GM19023 (cell line): ENCODE results near the gene ZSCAN32.

ENCODE experiments used
- ATAC-seq: cut with Tn5 transposase; IDR thresholded peaks from one replicate; pipeline ENCODE4 v1.9.1; 2021; ENCODE audit warnings: mild to moderate bottlenecking, moderate library complexity; ENCODE audit not compliant: unreplicated experiment

ZSCAN32 gene

DNA sequence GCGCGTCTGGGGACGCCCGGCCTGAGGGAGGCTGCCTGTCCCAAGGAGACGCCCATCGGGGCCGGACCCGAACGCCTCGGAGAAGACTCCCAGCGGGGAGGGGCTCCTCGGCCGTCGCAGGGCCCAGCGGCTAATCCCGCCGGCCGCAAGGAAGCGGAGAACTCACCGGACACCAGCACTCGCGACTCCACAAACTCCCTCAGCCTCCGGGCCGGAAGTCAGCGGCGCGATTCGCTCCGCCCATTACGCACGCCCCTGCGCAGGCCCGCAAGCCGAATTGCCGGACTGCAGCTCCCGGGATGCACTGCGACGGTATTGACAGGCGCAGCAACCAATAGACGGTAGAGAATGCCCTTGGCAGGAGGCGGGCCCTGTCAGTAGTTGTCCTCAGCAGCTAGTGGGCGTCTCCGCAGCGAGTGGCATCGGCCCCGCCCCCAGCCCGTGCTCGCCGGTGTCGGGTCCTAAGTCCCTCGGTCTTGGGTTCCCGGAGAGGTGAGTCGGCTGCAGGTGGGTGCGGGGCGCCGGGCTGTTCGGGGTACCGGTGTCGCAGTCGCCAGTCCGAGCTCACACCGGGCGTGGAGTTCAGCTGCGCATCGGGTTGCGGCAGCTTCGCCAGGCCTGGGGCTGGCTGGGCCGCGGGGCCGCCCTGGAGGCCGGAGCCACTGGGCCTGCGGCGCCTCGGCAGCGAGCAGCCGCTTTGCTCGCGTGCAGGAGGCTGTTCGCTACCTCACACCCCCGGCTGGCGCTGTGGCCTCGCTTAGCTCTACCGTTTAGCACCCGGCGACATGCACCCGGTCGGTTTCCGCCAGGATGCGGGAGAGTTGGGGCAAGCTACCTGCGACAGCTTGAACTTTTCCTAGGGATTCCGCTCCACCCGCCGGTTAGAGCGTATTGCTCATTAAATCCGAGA, at the start of gene ZSCAN32, which contains the start of gene ZNF174:
Gene ZSCAN32 (minus strand): TSS at position 226 of the 910 bp plus-strand sequence. CDS start 3,447 bp downstream, outside the sequence.
Gene ZNF174 (plus strand): TSS at position 437 of the 910 bp plus-strand sequence. CDS start 790 bp downstream, outside the sequence.
- peak; percentile 96 for ATAC-seq

- peak; percentile 21 for ATAC-seq
These were observed 43.2 kb upstream of the ZSCAN32 start for GRCh38 chr16:3444032-3444388.

- peak; percentile 91 for ATAC-seq
These were observed 42.6 kb upstream of the ZSCAN32 start, which contains the start of the genes NAA60 and ZNF597 for GRCh38 chr16:3443108-3444031. Gene NAA60, plus strand, starts transcription at chr16:3443680. Its CDS starts 32,548 bp downstream, at chr16:3476228. Gene ZNF597, minus strand, starts transcription at chr16:3443504. Its CDS starts 351 bp downstream, at chr16:3443153.

DNA sequence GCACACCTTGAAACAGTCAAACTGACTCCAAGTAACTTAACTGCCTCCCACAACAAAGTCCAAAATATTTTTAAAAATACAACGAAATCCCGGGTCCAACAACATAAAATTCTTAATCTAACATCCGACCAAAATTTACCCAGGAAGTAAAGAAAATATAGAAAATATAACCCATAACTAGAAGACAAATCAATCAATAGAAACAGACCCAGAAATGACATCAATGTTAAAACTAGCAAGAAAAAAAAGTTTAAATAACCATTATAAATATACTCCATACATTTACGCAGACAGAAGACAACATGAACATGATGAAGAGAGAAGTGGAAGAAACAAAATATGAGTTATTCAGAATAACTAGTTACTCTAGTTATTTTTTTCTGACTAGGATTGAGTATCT, 38.8 kb upstream of the ZSCAN32 start:
- no peak for ATAC-seq

- ATAC-seq: no peak
These were observed 33.6 kb upstream of the ZSCAN32 start for GRCh38 chr16:3434373-3434772.

- no peak for ATAC-seq
These were observed 31.0 kb upstream of the ZSCAN32 start for GRCh38 chr16:3431779-3432219.

DNA sequence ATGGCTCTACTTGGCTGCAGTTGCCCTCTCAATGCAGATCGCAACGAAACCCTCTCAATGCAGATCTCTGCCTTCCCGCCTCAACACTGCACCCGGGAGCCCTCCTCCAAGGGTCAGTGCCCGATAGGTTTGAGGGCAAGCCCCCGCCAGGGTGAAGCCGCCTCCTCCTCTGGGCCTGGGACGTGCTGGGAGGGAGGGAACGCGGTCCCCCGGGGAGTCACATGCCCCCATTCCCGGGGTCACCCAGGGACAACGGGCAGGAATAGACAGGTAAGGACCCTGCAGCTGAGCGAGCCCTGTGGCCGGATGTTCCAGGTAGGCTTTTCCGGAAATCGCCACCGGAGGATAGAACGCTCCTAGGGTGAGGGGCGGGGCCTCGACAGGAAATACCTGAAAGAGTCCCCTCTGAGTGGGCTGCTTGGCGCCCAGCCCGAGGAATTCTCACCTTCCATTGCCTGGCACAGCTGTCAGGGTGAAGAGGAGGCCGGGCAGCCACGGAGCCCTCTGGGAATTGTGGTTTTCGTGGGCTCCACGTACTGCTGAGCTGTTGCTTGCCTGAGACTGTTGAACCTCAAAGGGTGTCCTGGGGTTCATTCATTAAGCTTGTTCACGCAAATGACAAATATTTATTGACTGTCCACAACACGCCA, 13.1 kb upstream of the ZSCAN32 start:
- ATAC-seq: no peak

- ATAC-seq: no peak
These were observed 7.9 kb upstream of the ZSCAN32 start for GRCh38 chr16:3408561-3409197.

DNA sequence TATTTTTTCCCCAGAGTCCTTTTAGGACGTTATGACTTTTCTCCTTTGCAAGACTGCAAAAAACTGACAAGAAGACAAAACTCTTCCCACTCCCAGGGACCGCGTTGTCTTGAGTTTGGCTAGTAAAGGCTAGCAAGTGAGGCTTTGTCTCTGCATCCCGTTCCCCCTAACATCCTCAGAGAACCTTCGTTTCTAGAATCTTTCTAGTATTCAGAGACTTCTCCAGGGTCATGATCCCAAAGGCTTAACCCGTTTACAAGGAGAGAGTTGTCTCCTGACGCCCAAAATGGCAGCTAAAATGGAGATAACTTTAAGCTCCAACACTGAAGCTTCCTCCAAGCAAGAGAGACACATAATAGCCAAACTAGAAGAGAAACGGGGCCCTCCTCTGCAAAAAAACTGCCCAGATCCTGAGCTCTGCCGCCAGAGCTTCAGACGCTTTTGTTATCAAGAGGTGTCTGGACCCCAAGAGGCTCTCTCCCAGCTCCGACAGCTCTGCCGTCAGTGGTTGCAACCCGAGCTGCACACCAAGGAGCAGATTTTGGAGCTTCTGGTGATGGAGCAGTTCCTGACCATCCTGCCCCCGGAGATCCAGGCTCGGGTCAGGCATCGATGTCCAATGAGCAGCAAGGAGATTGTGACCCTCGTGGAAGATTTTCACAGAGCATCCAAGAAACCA, 1.1 kb upstream of the ZSCAN32 start:
- no peak for ATAC-seq

DNA sequence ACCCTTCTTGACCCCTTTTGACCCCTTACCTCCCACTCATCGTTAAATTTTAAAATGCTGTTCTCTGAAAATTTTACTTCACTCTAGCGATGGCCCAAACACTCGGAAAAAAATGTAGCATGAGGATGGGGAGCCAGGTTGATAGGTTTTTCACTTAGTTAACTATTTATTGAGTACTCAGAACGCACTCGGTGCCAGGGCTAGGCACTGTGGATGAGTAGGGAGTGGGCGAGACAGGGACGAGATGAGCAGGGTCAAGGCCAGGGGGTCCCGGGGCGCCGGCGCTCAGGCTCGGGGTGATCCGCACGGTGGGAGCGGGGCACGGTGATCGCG, 392 bp downstream of the ZSCAN32 start:
- ATAC-seq: no peak

GRCh38 chr16:3389663-3390338, 11.0 kb downstream of the ZSCAN32 start:
- no peak for ATAC-seq

DNA sequence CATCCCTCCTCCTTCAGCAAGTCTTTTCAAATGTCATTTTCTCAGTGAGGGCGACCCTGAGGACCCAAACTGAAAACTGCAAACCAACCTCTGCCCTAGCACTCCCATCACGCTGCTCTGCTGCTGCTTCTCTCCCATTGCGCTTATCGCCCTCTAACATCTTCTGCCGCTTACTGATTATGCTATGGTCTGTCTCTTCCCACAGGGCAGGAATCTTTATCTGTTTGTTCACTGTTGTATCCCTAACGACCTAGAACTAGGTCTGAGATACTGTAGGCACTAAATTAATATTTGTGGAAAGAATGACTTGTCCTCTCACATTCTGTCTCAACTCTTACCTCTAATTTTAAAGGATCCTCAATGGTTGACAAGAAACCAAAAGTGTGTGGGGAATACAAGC, 12.5 kb downstream of the ZSCAN32 start:
- ATAC-seq: no peak

GRCh38 chr16:3383045-3383448, 17.8 kb downstream of the ZSCAN32 start:
- no peak for ATAC-seq

DNA sequence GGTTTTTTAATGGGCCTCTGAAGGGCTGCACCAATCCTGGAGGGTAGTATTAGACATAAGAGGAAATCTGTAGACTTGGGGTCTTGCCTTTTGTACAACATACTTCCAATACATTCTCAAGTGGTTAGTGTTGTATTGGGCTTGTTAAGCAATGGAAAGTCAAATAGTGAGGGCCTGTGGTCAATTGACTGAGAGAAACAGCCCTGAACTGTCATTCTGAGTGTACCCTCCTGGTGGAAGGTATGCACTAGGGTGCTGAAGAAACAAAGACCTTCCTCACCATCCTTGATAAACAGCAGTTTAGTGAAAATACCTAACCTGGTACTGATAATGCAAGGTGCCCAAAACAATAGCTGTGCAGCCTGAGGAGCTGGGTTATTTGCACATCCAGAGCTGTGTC, 22.9 kb downstream of the ZSCAN32 start:
- ATAC-seq: no peak

- ATAC-seq: no peak
These were observed 25.1 kb downstream of the ZSCAN32 start for GRCh38 chr16:3375680-3376079.

GRCh38 chr16:3369073-3369472, 31.7 kb downstream of the ZSCAN32 start:
- no peak for ATAC-seq

GRCh38 chr16:3364774-3365427, 35.9 kb downstream of the ZSCAN32 start:
- peak; percentile 64 for ATAC-seq

- ATAC-seq: no peak
These were observed 37.0 kb downstream of the ZSCAN32 start for GRCh38 chr16:3363793-3364192.

DNA sequence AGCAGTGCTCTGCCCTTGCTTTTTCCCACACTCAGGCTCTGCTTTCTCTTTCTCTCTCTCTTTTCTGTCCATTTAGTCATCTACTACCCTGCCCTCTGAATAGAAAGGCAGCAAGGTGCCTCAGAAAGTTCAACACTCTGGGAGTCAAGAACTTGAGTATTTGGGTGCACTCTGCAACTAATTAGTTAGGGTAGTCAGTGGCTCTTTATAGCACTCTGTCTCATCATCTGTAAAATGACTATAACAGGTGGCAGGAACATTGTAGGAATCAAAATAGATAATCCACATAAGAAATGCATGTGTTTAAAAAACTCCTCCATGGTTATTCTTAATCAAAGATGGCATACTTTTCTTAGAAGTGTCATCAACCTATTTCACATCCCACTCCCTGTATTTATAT, 37.9 kb downstream of the ZSCAN32 start:
- no peak for ATAC-seq
